Keratinocyte (primary cell): ENCODE results near the gene KREMEN2.
"Not testable (repeated sequence)": the region's sequence is repeated elsewhere in the genome, so short reads cannot be mapped to it uniquely, and the experiment has no call there.

Experiments
- CTCF ChIP-seq, 3 experiments: IDR thresholded peaks in 1 of 3; conservative IDR thresholded peaks in 1 of 3; optimal IDR thresholded peaks in 1 of 3; 2 replicates in 2 of 3; 3 replicates in 1 of 3; pipeline versions ENCODE3 to v1.5.1; 2011; ENCODE audit warnings: low read length in 3 of 3, mild to moderate bottlenecking in 3 of 3, moderate library complexity in 2 of 3, control low read depth in 1 of 3, inconsistent platforms in 1 of 3; ENCODE audit not compliant: insufficient read depth in 2 of 3; ENCODE audit errors: extremely low read depth in 1 of 3
- EZH2 ChIP-seq: IDR thresholded peaks from one replicate; pipeline ENCODE4 v1.6.1; 2012; ENCODE audit warnings: inconsistent platforms, mild to moderate bottlenecking, low read length, moderate library complexity

DNA sequence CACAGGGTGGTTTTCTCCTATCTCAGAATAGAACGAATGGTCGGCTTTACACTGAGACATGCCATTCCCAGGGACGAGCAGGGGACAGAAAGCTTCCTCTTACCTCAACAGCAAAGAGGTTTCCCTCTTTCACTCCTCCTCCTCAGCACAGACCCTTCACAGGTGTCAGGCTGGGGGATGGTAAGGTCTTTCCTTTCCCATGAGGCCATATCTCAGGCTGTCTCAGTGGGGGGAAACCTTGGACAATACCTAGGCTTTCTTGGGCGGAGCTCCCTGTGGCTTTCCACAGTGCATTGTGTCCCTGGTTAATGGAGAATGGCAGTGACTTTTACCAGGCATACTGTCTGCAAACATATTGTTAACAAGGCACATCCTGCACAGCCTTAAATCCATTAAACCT, 35.9 kb upstream of the KREMEN2 start:
- TF ChIP-seq CTCF (optimal IDR thresholded peaks at IDR 0.05 in 1 of 3, IDR thresholded peaks at IDR 0.05 in 1 of 3, conservative IDR thresholded peaks at IDR 0.05 in 1 of 3; ENCODE audit: extremely low read depth in 1 of 3, insufficient read depth in 2 of 3, low read length in 3 of 3); EZH2: not testable (repeated sequence)
